Measurements from ENCODE around the gene GOLGA6L9.
"Not testable (repeated sequence)": the region's sequence is repeated elsewhere in the genome, so short reads cannot be mapped to it uniquely, and the experiment has no call there.

GRCh38 chr15:82410306-82410705 lies 19.3 kb upstream of the GOLGA6L9 start:
- TF ChIP-seq CTCF, EZH2phosphoT487 (IDR thresholded peaks at IDR 0.05): not testable (repeated sequence)

Data from neural progenitor cell (in vitro differentiated cells).